Dendritic cell treated with granulocyte-macrophage colony-stimulating factor and Interleukin-4, amounts not matched to agents 40 ng/mL and 50 ng/mL, for 4 days (primary cell): ENCODE data around the gene NUDCD3.

Experiments
- H3K27ac Mint-ChIP-seq: one replicate; pipeline ENCODE4 v1.8.0; 2022; ENCODE audit warnings: mild to moderate bottlenecking, mixed read lengths
- H3K27me3 Mint-ChIP-seq: one replicate; pipeline ENCODE4 v1.8.0; 2022; ENCODE audit warnings: mild to moderate bottlenecking, mixed read lengths
- H3K36me3 Mint-ChIP-seq: one replicate; pipeline ENCODE4 v1.8.0; 2022; ENCODE audit warnings: low read depth, mixed read lengths
- H3K4me1 Mint-ChIP-seq: one replicate; pipeline ENCODE4 v1.8.0; 2022; ENCODE audit warnings: low read depth, mixed read lengths
- H3K4me3 Mint-ChIP-seq: one replicate; pipeline ENCODE4 v1.8.0; 2022; ENCODE audit warnings: mild to moderate bottlenecking, moderate library complexity, mixed read lengths
- H3K9me3 Mint-ChIP-seq: one replicate; pipeline ENCODE4 v1.8.0; 2022; ENCODE audit warnings: mixed read lengths
- intact Hi-C: fragments of 100-400 bp; cut with micrococcal nuclease; formaldehyde crosslinking; loops from one replicate; pipeline ENCODE4 v1.15.0; 2022

The NUDCD3 gene

GRCh38 chr7:44482502-44483485 is 7.7 kb downstream of the NUDCD3 start:
- peaks cover 28% of the 10 kb centered on the region for H3K9me3 Mint-ChIP-seq
- peaks cover 30% of the 10 kb centered on the region for H3K4me1 Mint-ChIP-seq
- intact Hi-C loops: no loop called here
- peaks cover 84% of the 10 kb centered on the region for H3K36me3 Mint-ChIP-seq
- no peaks in the 10 kb centered on the region for H3K27me3 Mint-ChIP-seq
- H3K27ac Mint-ChIP-seq: no peak overlapping the region
- no peak overlapping the region for H3K4me3 Mint-ChIP-seq

GRCh38 chr7:44477938-44478337 is 12.5 kb downstream of the NUDCD3 start:
- peaks cover 93% of the 10 kb centered on the region for H3K36me3 Mint-ChIP-seq
- H3K9me3 Mint-ChIP-seq: peaks cover 15% of the 10 kb centered on the region
- H3K27me3 Mint-ChIP-seq: no peaks in the 10 kb centered on the region
- no peak overlapping the region for H3K27ac Mint-ChIP-seq
- intact Hi-C loops: loop anchor here (1.0 to 5.0 kb wide), 2 partner anchors 237 to 406 kb away; no protein-coding TSS in a partner anchor
- H3K4me1 Mint-ChIP-seq: peaks cover 9% of the 10 kb centered on the region
- H3K4me3 Mint-ChIP-seq: no peak overlapping the region

GRCh38 chr7:44477063-44477830 is 13.2 kb downstream of the NUDCD3 start:
- Mint-ChIP-seq H3K9me3 (peaks cover 9% of the 10 kb centered on the region), H3K36me3 (peaks cover 93% of the 10 kb centered on the region), H3K27ac (no peak overlapping the region), H3K4me1 (peaks cover 9% of the 10 kb centered on the region), H3K4me3 (no peak overlapping the region), H3K27me3 (no peaks in the 10 kb centered on the region)
- intact Hi-C loops: loop anchor here (1.0 to 5.0 kb wide), 2 partner anchors 236 to 405 kb away; no protein-coding TSS in a partner anchor

GRCh38 chr7:44476313-44476712 is 14.1 kb downstream of the NUDCD3 start:
- Mint-ChIP-seq H3K9me3 (peaks cover 9% of the 10 kb centered on the region), H3K27me3 (no peaks in the 10 kb centered on the region), H3K36me3 (peaks cover 92% of the 10 kb centered on the region), H3K27ac (no peak overlapping the region), H3K4me1 (peaks cover 9% of the 10 kb centered on the region), H3K4me3 (no peak overlapping the region)
- intact Hi-C loops: loop anchor here (5.0 kb wide), 1 partner anchor 404 kb away; no protein-coding TSS in a partner anchor

GRCh38 chr7:44473295-44473694 is 17.2 kb downstream of the NUDCD3 start:
- H3K27ac Mint-ChIP-seq: no peak overlapping the region
- peaks cover 88% of the 10 kb centered on the region for H3K36me3 Mint-ChIP-seq
- peaks cover 17% of the 10 kb centered on the region for H3K4me1 Mint-ChIP-seq
- H3K27me3 Mint-ChIP-seq: no peaks in the 10 kb centered on the region
- no peak overlapping the region for H3K4me3 Mint-ChIP-seq
- intact Hi-C loops: no loop called here
- no peaks in the 10 kb centered on the region for H3K9me3 Mint-ChIP-seq

GRCh38 chr7:44472843-44473242 is 17.6 kb downstream of the NUDCD3 start:
- peaks cover 89% of the 10 kb centered on the region for H3K36me3 Mint-ChIP-seq
- peaks cover 17% of the 10 kb centered on the region for H3K4me1 Mint-ChIP-seq
- no peak overlapping the region for H3K4me3 Mint-ChIP-seq
- no peak overlapping the region for H3K27ac Mint-ChIP-seq
- no peaks in the 10 kb centered on the region for H3K27me3 Mint-ChIP-seq
- H3K9me3 Mint-ChIP-seq: no peaks in the 10 kb centered on the region
- intact Hi-C loops: no loop called here

- Mint-ChIP-seq H3K4me3 (no peak overlapping the region), H3K27me3 (no peaks in the 10 kb centered on the region), H3K27ac (no peak overlapping the region), H3K4me1 (peaks cover 15% of the 10 kb centered on the region), H3K9me3 (no peaks in the 10 kb centered on the region), H3K36me3 (peaks cover 93% of the 10 kb centered on the region)
- intact Hi-C loops: no loop called here
These were observed 18.6 kb downstream of the NUDCD3 start for GRCh38 chr7:44471850-44472249.

GRCh38 chr7:44471436-44471835 is 19.0 kb downstream of the NUDCD3 start:
- intact Hi-C loops: no loop called here
- no peaks in the 10 kb centered on the region for H3K9me3 Mint-ChIP-seq
- H3K27ac Mint-ChIP-seq: no peak overlapping the region
- peaks cover 11% of the 10 kb centered on the region for H3K4me1 Mint-ChIP-seq
- H3K36me3 Mint-ChIP-seq: peaks cover 93% of the 10 kb centered on the region
- no peaks in the 10 kb centered on the region for H3K27me3 Mint-ChIP-seq
- H3K4me3 Mint-ChIP-seq: no peak overlapping the region

GRCh38 chr7:44470628-44471245 is 19.7 kb downstream of the NUDCD3 start:
- Mint-ChIP-seq H3K27me3 (no peaks in the 10 kb centered on the region), H3K36me3 (peaks cover 92% of the 10 kb centered on the region), H3K4me3 (no peak overlapping the region), H3K9me3 (no peaks in the 10 kb centered on the region), H3K27ac (no peak overlapping the region), H3K4me1 (peaks cover 8% of the 10 kb centered on the region)
- intact Hi-C loops: no loop called here

GRCh38 chr7:44470135-44470479 is 20.4 kb downstream of the NUDCD3 start:
- Mint-ChIP-seq H3K27ac (no peak overlapping the region), H3K27me3 (no peaks in the 10 kb centered on the region), H3K36me3 (peaks cover 92% of the 10 kb centered on the region), H3K4me3 (no peak overlapping the region), H3K4me1 (peaks cover 8% of the 10 kb centered on the region), H3K9me3 (no peaks in the 10 kb centered on the region)
- intact Hi-C loops: no loop called here

GRCh38 chr7:44469461-44470134 is 20.9 kb downstream of the NUDCD3 start:
- Mint-ChIP-seq H3K27me3 (no peaks in the 10 kb centered on the region), H3K27ac (no peak overlapping the region), H3K4me1 (peaks cover 8% of the 10 kb centered on the region), H3K36me3 (peaks cover 92% of the 10 kb centered on the region), H3K9me3 (no peaks in the 10 kb centered on the region), H3K4me3 (no peak overlapping the region)
- intact Hi-C loops: no loop called here

- no peak overlapping the region for H3K4me3 Mint-ChIP-seq
- intact Hi-C loops: no loop called here
- H3K27me3 Mint-ChIP-seq: no peaks in the 10 kb centered on the region
- H3K27ac Mint-ChIP-seq: no peak overlapping the region
- H3K9me3 Mint-ChIP-seq: no peaks in the 10 kb centered on the region
- peaks cover 77% of the 10 kb centered on the region for H3K36me3 Mint-ChIP-seq
- peaks cover 8% of the 10 kb centered on the region for H3K4me1 Mint-ChIP-seq
These were observed 23.3 kb downstream of the NUDCD3 start for GRCh38 chr7:44467217-44467548.

GRCh38 chr7:44466300-44467216 is 23.9 kb downstream of the NUDCD3 start:
- Mint-ChIP-seq H3K9me3 (no peaks in the 10 kb centered on the region), H3K4me3 (no peak overlapping the region), H3K4me1 (peaks cover 12% of the 10 kb centered on the region), H3K27me3 (no peaks in the 10 kb centered on the region), H3K27ac (no peak overlapping the region), H3K36me3 (peaks cover 75% of the 10 kb centered on the region)
- intact Hi-C loops: no loop called here
